Measurements from ENCODE around the gene MC1R. TPM values are rescaled to one million over a fixed set of nuclear protein-coding genes. Genes with fewer than 3 reads are reported as not detected.
"Not testable (repeated sequence)": the region's sequence is repeated elsewhere in the genome, so short reads cannot be mapped to it uniquely, and the experiment has no call there.

MC1R gene
- total RNA-seq, 1 donor from 2014 or later, result 13.2 TPM

- no peak overlapping the region for H3K4me3 ChIP-seq
- no peak for TF ChIP-seq CTCF (IDR thresholded peaks at IDR 0.05)
- no peak for DNase-seq (ENCODE audit: low spot score in 2 of 2)
- H3K36me3 ChIP-seq, result peaks cover 12 to 47% of the 10 kb centered on the region in 2 donors
- H3K27me3 ChIP-seq, result no peaks in the 10 kb centered on the region
- H3K9me3 ChIP-seq, result no peaks in the 10 kb centered on the region
- no peaks in the 10 kb centered on the region for H3K4me1 ChIP-seq
- no peak overlapping the region for H3K27ac ChIP-seq
- intact Hi-C loops (cut with DNase I), result no loop called here
Observed at GRCh38 chr16:89962754-89963498, 44.3 kb downstream of the MC1R start.

GRCh38 chr16:89964201-89964600 is 45.5 kb downstream of the MC1R start:
- H3K27me3 ChIP-seq, result no peaks in the 10 kb centered on the region
- intact Hi-C loops (cut with DNase I), result no loop called here
- H3K4me3 ChIP-seq, result no peak overlapping the region
- H3K9me3 ChIP-seq, result no peaks in the 10 kb centered on the region
- DNase-seq (ENCODE audit: low spot score in 2 of 2), result no peak
- TF ChIP-seq CTCF (IDR thresholded peaks at IDR 0.05), result no peak
- H3K4me1 ChIP-seq, result no peaks in the 10 kb centered on the region
- H3K27ac ChIP-seq, result no peak overlapping the region
- peaks cover 12 to 34% of the 10 kb centered on the region in 2 donors for H3K36me3 ChIP-seq

- Histone ChIP-seq H3K27me3 (no peaks in the 10 kb centered on the region), H3K27ac (no peak overlapping the region), H3K4me3 (no peak overlapping the region), H3K9me3 (no peaks in the 10 kb centered on the region), H3K4me1 (no peaks in the 10 kb centered on the region), H3K36me3 (peaks cover 8 to 21% of the 10 kb centered on the region in 2 donors)
- intact Hi-C loops (cut with DNase I), result no loop called here
- no peak for DNase-seq (ENCODE audit: low spot score in 2 of 2)
- no peak for TF ChIP-seq CTCF (IDR thresholded peaks at IDR 0.05)
Observed at GRCh38 chr16:89965447-89966225, 47.0 kb downstream of the MC1R start.

GRCh38 chr16:89966756-89967155 is 48.1 kb downstream of the MC1R start:
- no peak overlapping the region for H3K27ac ChIP-seq
- no peaks in the 10 kb centered on the region for H3K9me3 ChIP-seq
- H3K36me3 ChIP-seq, result peaks cover 5 to 15% of the 10 kb centered on the region in 2 donors
- H3K4me3 ChIP-seq, result no peak overlapping the region
- no peak for DNase-seq (ENCODE audit: low spot score in 2 of 2)
- H3K4me1 ChIP-seq, result peaks cover 7 to 10% of the 10 kb centered on the region in 2 donors
- intact Hi-C loops (cut with DNase I), result no loop called here
- TF ChIP-seq CTCF (IDR thresholded peaks at IDR 0.05), result no peak
- H3K27me3 ChIP-seq, result no peaks in the 10 kb centered on the region

GRCh38 chr16:89967436-89967835 is 48.8 kb downstream of the MC1R start:
- H3K4me1 ChIP-seq, result peaks cover 11 to 13% of the 10 kb centered on the region in 2 donors
- H3K27me3 ChIP-seq; H3K4me3 ChIP-seq; intact Hi-C loops (cut with DNase I); H3K27ac ChIP-seq; H3K9me3 ChIP-seq; DNase-seq (ENCODE audit: low spot score in 2 of 2): not testable (repeated sequence)
- H3K36me3 ChIP-seq, result peaks cover 5 to 15% of the 10 kb centered on the region in 2 donors

- intact Hi-C loops (cut with DNase I), result not testable (repeated sequence)
Observed at GRCh38 chr16:89968074-89968473, 49.4 kb downstream of the MC1R start.

More at GRCh38 chr16:89968074-89968473, 49.4 kb downstream of the MC1R start:
- not testable (repeated sequence) for H3K27ac ChIP-seq; H3K4me3 ChIP-seq; H3K9me3 ChIP-seq; DNase-seq (ENCODE audit: low spot score in 2 of 2); H3K27me3 ChIP-seq
- Histone ChIP-seq H3K4me1 (peaks cover 11 to 13% of the 10 kb centered on the region in 2 donors), H3K36me3 (peaks cover 5 to 15% of the 10 kb centered on the region in 2 donors)
